Measurements from ENCODE around the gene AANAT.

GRCh38 chr17:76472726-76473125 lies 5.3 kb downstream of the AANAT start:
- TF ChIP-seq GATA3 (IDR thresholded peaks at IDR 0.05; ENCODE audit: borderline replicate concordance), result no peak
- no peak for TF ChIP-seq CTCF (IDR thresholded peaks at IDR 0.05)
- TF ChIP-seq EP300 (IDR thresholded peaks at IDR 0.05), result no peak
- TF ChIP-seq BHLHE40 (IDR thresholded peaks at IDR 0.05; ENCODE audit: low read depth, low read length), result no peak
- TF ChIP-seq MAX (IDR thresholded peaks at IDR 0.05), result no peak
- no peak for TF ChIP-seq HDAC2 (IDR thresholded peaks at IDR 0.05)
- no peak for TF ChIP-seq REST (IDR thresholded peaks at IDR 0.05)
